ENCODE results near the gene PRAMEF20. TPM values are rescaled to one million over a fixed set of nuclear protein-coding genes. Genes with fewer than 3 reads are reported as not detected.
"Not testable (repeated sequence)": the region's sequence is repeated elsewhere in the genome, so short reads cannot be mapped to it uniquely, and the experiment has no call there.

Gene PRAMEF20
- total and polyA plus RNA-seq, 2 donors (not counting 3 experiments of a cell fraction or from before 2014, with no cell fraction given), result not detected

GRCh38 chr1:13435458-13435857 is 25.2 kb downstream of the PRAMEF20 start:
- ChIA-PET CTCF (no interaction called here), POLR2A (no interaction called here)
- Histone ChIP-seq H3K27me3 (ENCODE audit: control insufficient read depth in 2 of 2, insufficient read depth in 2 of 2, low read length in 2 of 2) (no peaks in the 10 kb centered on the region), H3K4me1 (ENCODE audit: control insufficient read depth, extremely low read depth, insufficient read depth, low read length) (no peaks in the 10 kb centered on the region), H3K9ac (replicated peaks; ENCODE audit: extremely low read depth, insufficient read depth, low read length) (no peak overlapping the region), H2AFZ (ENCODE audit: low read depth, low read length) (no peak overlapping the region), H3K9me1 (replicated peaks; ENCODE audit: control insufficient read depth, extremely low read depth, insufficient read depth, low read length) (no peaks in the 10 kb centered on the region), H3K79me2 (ENCODE audit: control insufficient read depth, insufficient read depth, low read length) (no peaks in the 10 kb centered on the region), H3K4me3 (replicated peaks in 1 of 3; ENCODE audit: insufficient read depth in 1 of 3, low read depth in 1 of 3, low read length in 3 of 3) (no peak overlapping the region), H3K36me3 (ENCODE audit: control insufficient read depth in 2 of 2, extremely low read depth in 1 of 2, insufficient read depth in 2 of 2, low read length in 2 of 2) (no peaks in the 10 kb centered on the region), H3K9me3 (replicated peaks; ENCODE audit: control insufficient read depth, insufficient read depth, low read length) (peaks cover 8% of the 10 kb centered on the region), H4K20me1 (replicated peaks; ENCODE audit: control insufficient read depth, extremely low read depth, insufficient read depth, low read length) (no peaks in the 10 kb centered on the region), H3K27ac (ENCODE audit: insufficient read depth, low read depth, low read length) (no peak overlapping the region), H3K4me2 (ENCODE audit: insufficient read depth, low read length) (no peak overlapping the region)
- BruUV-seq (replicated peaks), result no TSS peak
- intact Hi-C loops (cut with micrococcal nuclease), result no loop called here
- DNase-seq (ENCODE audit: low read depth, low spot score), result no peak
- dilution Hi-C loops (cut with MboI; ENCODE audit: extremely low pct_ligation_motif_present, low sequenced_read_pairs), result no loop called here
- FAIRE-seq, result no peak
- TF ChIP-seq POLR2A (IDR thresholded peaks at IDR 0.05; ENCODE audit: low read depth, low read length) (no peak), MYC (IDR thresholded peaks at IDR 0.05; ENCODE audit: low read depth, low read length) (no peak), POLR2AphosphoS5 (IDR thresholded peaks at IDR 0.05; ENCODE audit: insufficient read depth, low read depth, low read length) (no peak), MAX (IDR thresholded peaks at IDR 0.05; ENCODE audit: insufficient read depth, insufficient read length) (no peak), CTCF (IDR thresholded peaks at IDR 0.05; ENCODE audit: extremely low read depth in 1 of 2, insufficient read depth in 1 of 2, low read depth in 1 of 2, low read length in 2 of 2) (no peak), FOS (IDR thresholded peaks at IDR 0.05; ENCODE audit: borderline replicate concordance, insufficient read depth, low read length) (no peak), GATA2 (IDR thresholded peaks at IDR 0.05; ENCODE audit: insufficient read depth, insufficient read length, low read depth, low read length) (no peak), EZH2 (IDR thresholded peaks at IDR 0.05; ENCODE audit: borderline replicate concordance, low read depth, low read length, severe bottlenecking) (no peak), JUN (IDR thresholded peaks at IDR 0.05; ENCODE audit: borderline replicate concordance, insufficient read depth, insufficient read length, low read depth) (no peak)

- H3K36me3 ChIP-seq (ENCODE audit: control insufficient read depth in 2 of 2, extremely low read depth in 1 of 2, insufficient read depth in 2 of 2, low read length in 2 of 2); H4K20me1 ChIP-seq (replicated peaks; ENCODE audit: control insufficient read depth, extremely low read depth, insufficient read depth, low read length); H3K4me2 ChIP-seq (ENCODE audit: insufficient read depth, low read length); FAIRE-seq; H3K27ac ChIP-seq (ENCODE audit: insufficient read depth, low read depth, low read length); CTCF ChIA-PET; H3K79me2 ChIP-seq (ENCODE audit: control insufficient read depth, insufficient read depth, low read length); H3K9me3 ChIP-seq (replicated peaks; ENCODE audit: control insufficient read depth, insufficient read depth, low read length); POLR2A ChIA-PET; H3K9ac ChIP-seq (replicated peaks; ENCODE audit: extremely low read depth, insufficient read depth, low read length); H2AFZ ChIP-seq (ENCODE audit: low read depth, low read length); H3K27me3 ChIP-seq (ENCODE audit: control insufficient read depth in 2 of 2, insufficient read depth in 2 of 2, low read length in 2 of 2); H3K9me1 ChIP-seq (replicated peaks; ENCODE audit: control insufficient read depth, extremely low read depth, insufficient read depth, low read length); H3K4me1 ChIP-seq (ENCODE audit: control insufficient read depth, extremely low read depth, insufficient read depth, low read length); intact Hi-C loops (cut with micrococcal nuclease); H3K4me3 ChIP-seq (replicated peaks in 1 of 3; ENCODE audit: insufficient read depth in 1 of 3, low read depth in 1 of 3, low read length in 3 of 3); BruUV-seq (replicated peaks); DNase-seq (ENCODE audit: low read depth, low spot score); dilution Hi-C loops (cut with MboI; ENCODE audit: extremely low pct_ligation_motif_present, low sequenced_read_pairs): not testable (repeated sequence)
Observed at GRCh38 chr1:13439104-13439783, 29.0 kb downstream of the PRAMEF20 start.
